Uterus (tissue), 2 donors: Measurements from ENCODE around the gene ZNF268.

ENCODE experiments used
- CTCF ChIP-seq, 4 experiments: fragments of 200-600 bp in 2 of 4; fragments of 450-650 bp in 2 of 4; sonication (generic) in 2 of 4; IDR thresholded peaks; one replicate each; pipeline ENCODE4 v1.5.1; 2016 to 2019; ENCODE audit warnings: antibody characterized with exemption in 4 of 4, mild to moderate bottlenecking in 2 of 4, moderate library complexity in 1 of 4
- POLR2A ChIP-seq, 2 donors: fragments of 450-650 bp; IDR thresholded peaks; one replicate each; pipeline ENCODE4 v1.6.1; 2016; ENCODE audit warnings: antibody characterized with exemption in 2 of 2, mild to moderate bottlenecking in 1 of 2, moderate library complexity in 1 of 2

DNA sequence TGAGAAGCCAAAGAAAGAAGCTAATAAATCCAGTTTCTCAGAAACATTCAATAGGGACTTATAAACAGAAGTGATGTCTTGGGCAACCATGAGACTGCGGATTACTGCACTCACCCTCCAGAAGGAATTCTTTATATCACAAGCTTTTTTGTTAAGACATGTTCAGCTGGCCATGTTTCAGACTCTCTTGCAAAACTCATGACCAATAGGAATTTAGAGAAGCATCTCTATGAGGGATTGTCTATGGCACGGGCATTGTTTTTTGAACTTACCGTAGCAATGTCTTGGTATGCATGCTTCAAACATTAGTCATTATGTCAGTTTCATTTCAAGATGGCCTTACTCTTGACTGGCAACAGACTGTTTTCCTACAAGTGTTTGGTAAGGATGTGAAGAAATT, 15.5 kb upstream of the ZNF268 start:
- TF ChIP-seq CTCF (IDR thresholded peaks at IDR 0.05) (no peak), POLR2A (IDR thresholded peaks at IDR 0.05) (no peak)
